GM12878 (cell line): ENCODE results near the gene PLA2G6. TPM values are rescaled to one million over a fixed set of nuclear protein-coding genes. Genes with fewer than 3 reads are reported as not detected.

ENCODE experiments used
- ATAC-seq: fragments of 200-7000 bp; cut with Tn5 transposase; 3 replicates; pipeline ENCODE4 v1.9.1; 2020; ENCODE audit warnings: mild to moderate bottlenecking, moderate library complexity
- BruUV-seq: library from RNA; stranded (reverse); fragments of 400-500 nt; replicated peaks from 2 replicates; lab custom pipeline; 2021; lab: Mats Ljungman, UMichigan
- CTCF ChIA-PET: fragments of 300-600 bp; sonication (Branson Sonifier 250); formaldehyde crosslinking; extraction: SDS; loops from one replicate; lab custom pipeline; 2021; ENCODE audit warnings: inconsistent platforms; lab: Yijun Ruan, JAX
- POLR2A ChIA-PET: fragments of 350-600 bp; formaldehyde crosslinking; extraction: SDS; loops from one replicate; lab custom pipeline; 2021; ENCODE audit warnings: inconsistent platforms; lab: Charles Lee
- RAD21 ChIA-PET: fragments of 300-600 bp; sonication (Branson Sonifier 250); formaldehyde crosslinking; loops from one replicate; lab custom pipeline; 2023; ENCODE audit warnings: antibody characterized with exemption; ENCODE audit not compliant: unreplicated experiment; lab: Charles Lee
- SMC1A ChIA-PET: fragments of 300-600 bp; sonication (Branson Sonifier 250); formaldehyde crosslinking; loops from one replicate; lab custom pipeline; 2023; ENCODE audit not compliant: unreplicated experiment, uncharacterized antibody; lab: Charles Lee
- DNase-seq: peaks from one replicate; pipeline ENCODE4 v3.0.0-alpha.2; 2011; ENCODE audit warnings: low read depth, low spot score
- FAIRE-seq: peaks from 3 replicates; lab custom pipeline; 2011; peaks lifted over from hg19 to GRCh38; lab: Jason Lieb, UNC
- H2AFZ ChIP-seq: 2 replicates; pipeline ENCODE4 v1.6.0; 2011; ENCODE audit warnings: low read depth, low read length, control low read depth; ENCODE audit not compliant: control insufficient read depth
- H3K27ac ChIP-seq: 2 replicates; pipeline ENCODE4 v1.5.1; 2011; ENCODE audit warnings: control low read depth; ENCODE audit not compliant: control insufficient read depth, insufficient read depth
- H3K27me3 ChIP-seq, 2 experiments: replicated peaks in 1 of 2; 2 replicates each; pipeline versions ENCODE4 v1.6.0 to v1.6.1; 2011; ENCODE audit warnings: low read length in 1 of 2; ENCODE audit not compliant: control insufficient read depth in 2 of 2, insufficient read depth in 2 of 2
- H3K36me3 ChIP-seq, 2 experiments: 2 replicates each; pipeline ENCODE4 v1.5.1; 2011; ENCODE audit warnings: low read length in 1 of 2; ENCODE audit not compliant: control insufficient read depth in 2 of 2, insufficient read depth in 2 of 2
- H3K4me1 ChIP-seq: 2 replicates; pipeline ENCODE4 v1.6.1; 2011; ENCODE audit warnings: mild to moderate bottlenecking, low read length, moderate library complexity, mixed read lengths; ENCODE audit not compliant: control insufficient read depth, insufficient read depth
- H3K4me2 ChIP-seq: 2 replicates; pipeline ENCODE4 v1.6.0; 2011; ENCODE audit warnings: control low read depth; ENCODE audit not compliant: control insufficient read depth, insufficient read depth
- H3K4me3 ChIP-seq: fragments of 200-600 bp; sonication (generic); 2 replicates; pipeline ENCODE4 v1.5.1; 2016
- H3K79me2 ChIP-seq: 2 replicates; pipeline ENCODE4 v1.6.0; 2011; ENCODE audit warnings: low read length; ENCODE audit not compliant: control insufficient read depth, insufficient read depth
- H3K9ac ChIP-seq: 2 replicates; pipeline ENCODE4 v1.8.0; 2011; ENCODE audit warnings: low read length, control low read depth, mixed read lengths; ENCODE audit not compliant: control insufficient read depth, insufficient read depth
- H3K9me3 ChIP-seq: replicated peaks from 3 replicates; pipeline ENCODE4 v1.5.1; 2011; ENCODE audit warnings: mild to moderate bottlenecking, low read length; ENCODE audit not compliant: control insufficient read depth, insufficient read depth
- H4K20me1 ChIP-seq: 2 replicates; pipeline ENCODE4 v1.6.0; 2011; ENCODE audit not compliant: control insufficient read depth, insufficient read depth
- CHD2 ChIP-seq: IDR thresholded peaks from 2 replicates; pipeline ENCODE4 v1.6.1; 2011; ENCODE audit warnings: low read depth, low read length, improper control_type of control experiment, borderline replicate concordance
- NBN ChIP-seq: fragments of 450-650 bp; IDR thresholded peaks from 2 replicates; pipeline ENCODE4 v1.6.1; 2016
- RUNX3 ChIP-seq: IDR thresholded peaks from 2 replicates; pipeline ENCODE4 v1.6.1; 2012; ENCODE audit warnings: low read length, inconsistent platforms
- STAT1 ChIP-seq: fragments of 450-650 bp; conservative IDR thresholded peaks from 2 replicates; pipeline ENCODE4 v1.6.1; 2014; ENCODE audit warnings: antibody characterized with exemption, mild to moderate bottlenecking
- WGBS: methylation state at CpG from one replicate; pipeline ENCODE4 v1.1.6; 2016; ENCODE audit warnings: low lambda C conversion rate; ENCODE audit not compliant: insufficient replicate concordance, insufficient coverage; ENCODE audit errors: missing lambda C conversion rate; 5-methylcytosine and 5-hydroxymethylcytosine counted together
- in situ Hi-C: fragments of 300-500 bp; cut with MboI; formaldehyde crosslinking; loops from 9 replicates; pipeline ENCODE4 v1.14.3; 2018; ENCODE audit warnings: mixed read lengths
- intact Hi-C: fragments of 100-400 bp; cut with micrococcal nuclease; formaldehyde crosslinking; loops from one replicate; pipeline ENCODE4 v1.14.2; 2022; ENCODE audit not compliant: unreplicated experiment
- polyA plus RNA-seq, 11 experiments: library from polyadenylated mRNA; depleted of rRNA in 4 of 11; unstranded in 6 of 11; stranded (reverse) in 5 of 11; fragments of >200 nt; fragmentation: Nextera tagmentation in 4 of 11; fragmentation: Illumina TruSeq in 1 of 11; extraction: Ambion mirVana in 4 of 11; extraction: Trizol in 1 of 11; gene quantifications; 1 replicate in 1 of 11; 2 replicates in 10 of 11; pipeline versions ENCODE4 v1.2.1 to v1.2.3, GENCODE V29; 2011 to 2016; ENCODE audit warnings: inconsistent platforms in 2 of 11, missing spikeins in 2 of 11, low read depth in 1 of 11
- total RNA-seq, 4 experiments: library from RNA; depleted of rRNA in 3 of 4; stranded (reverse); fragments of >200 nt in 3 of 4; fragmentation: Illumina TruSeq in 1 of 4; extraction: Trizol in 1 of 4; gene quantifications; 2 replicates each; pipeline versions ENCODE4 v1.2.1 to v1.2.3, GENCODE V29; 2013 to 2021
- TF ChIP-seq, protein P1 (sequence below): IDR thresholded peaks from 2 replicates; pipeline ENCODE4 v1.6.1; 2012; ENCODE audit warnings: improper control_type of control experiment, low read depth, low read length; ENCODE audit not compliant: insufficient replicate concordance

Gene PLA2G6
- total and polyA plus RNA-seq, 10 of the 15 experiments (the other 5 are each of a cell fraction or from before 2014, with no cell fraction given): 0.15 to 42.2 (median 15.8) TPM

DNA sequence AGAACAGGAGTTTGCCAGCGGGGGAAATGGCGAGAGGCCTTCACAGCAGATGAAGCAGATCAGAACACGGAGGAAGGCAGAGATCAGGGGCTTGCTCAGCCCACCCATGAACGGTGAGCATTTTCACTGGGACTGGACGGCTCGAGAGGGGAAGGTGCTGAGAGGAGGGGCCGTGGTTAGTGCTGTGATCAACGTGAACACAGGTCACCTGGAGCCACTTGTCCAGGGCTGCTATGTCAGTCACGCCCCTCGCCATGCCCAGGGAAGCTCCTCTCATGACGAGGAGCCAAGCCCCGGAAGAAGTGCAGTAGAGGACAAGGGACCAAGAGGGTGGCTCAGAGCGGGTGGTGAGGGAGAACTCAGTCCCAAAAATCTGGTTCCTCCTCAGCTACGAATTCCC is 7.0 kb downstream of the PLA2G6 start:
- FAIRE-seq: no peak
- CTCF ChIA-PET: no interaction called here

More for the DNA sequence above, 7.0 kb downstream of the PLA2G6 start:
- no peaks in the 10 kb centered on the region for H3K9me3 ChIP-seq
- H2AFZ ChIP-seq: no peak overlapping the region
- no peak overlapping the region for H3K4me2 ChIP-seq
- DNase-seq (no peak), ATAC-seq (no peak)
- SMC1A ChIA-PET: no interaction called here
- no peak overlapping the region for H3K9ac ChIP-seq
- no peaks in the 10 kb centered on the region for H4K20me1 ChIP-seq
- H3K4me1 ChIP-seq: peaks cover 39% of the 10 kb centered on the region
- BruUV-seq: no TSS peak
- intact Hi-C loops: loop anchor here (5.0 kb wide), 1 partner anchor 38 kb away; no protein-coding TSS in a partner anchor
- RAD21 ChIA-PET: no interaction called here
- TF ChIP-seq NBN: no peak
- TF ChIP-seq, protein P1, sequence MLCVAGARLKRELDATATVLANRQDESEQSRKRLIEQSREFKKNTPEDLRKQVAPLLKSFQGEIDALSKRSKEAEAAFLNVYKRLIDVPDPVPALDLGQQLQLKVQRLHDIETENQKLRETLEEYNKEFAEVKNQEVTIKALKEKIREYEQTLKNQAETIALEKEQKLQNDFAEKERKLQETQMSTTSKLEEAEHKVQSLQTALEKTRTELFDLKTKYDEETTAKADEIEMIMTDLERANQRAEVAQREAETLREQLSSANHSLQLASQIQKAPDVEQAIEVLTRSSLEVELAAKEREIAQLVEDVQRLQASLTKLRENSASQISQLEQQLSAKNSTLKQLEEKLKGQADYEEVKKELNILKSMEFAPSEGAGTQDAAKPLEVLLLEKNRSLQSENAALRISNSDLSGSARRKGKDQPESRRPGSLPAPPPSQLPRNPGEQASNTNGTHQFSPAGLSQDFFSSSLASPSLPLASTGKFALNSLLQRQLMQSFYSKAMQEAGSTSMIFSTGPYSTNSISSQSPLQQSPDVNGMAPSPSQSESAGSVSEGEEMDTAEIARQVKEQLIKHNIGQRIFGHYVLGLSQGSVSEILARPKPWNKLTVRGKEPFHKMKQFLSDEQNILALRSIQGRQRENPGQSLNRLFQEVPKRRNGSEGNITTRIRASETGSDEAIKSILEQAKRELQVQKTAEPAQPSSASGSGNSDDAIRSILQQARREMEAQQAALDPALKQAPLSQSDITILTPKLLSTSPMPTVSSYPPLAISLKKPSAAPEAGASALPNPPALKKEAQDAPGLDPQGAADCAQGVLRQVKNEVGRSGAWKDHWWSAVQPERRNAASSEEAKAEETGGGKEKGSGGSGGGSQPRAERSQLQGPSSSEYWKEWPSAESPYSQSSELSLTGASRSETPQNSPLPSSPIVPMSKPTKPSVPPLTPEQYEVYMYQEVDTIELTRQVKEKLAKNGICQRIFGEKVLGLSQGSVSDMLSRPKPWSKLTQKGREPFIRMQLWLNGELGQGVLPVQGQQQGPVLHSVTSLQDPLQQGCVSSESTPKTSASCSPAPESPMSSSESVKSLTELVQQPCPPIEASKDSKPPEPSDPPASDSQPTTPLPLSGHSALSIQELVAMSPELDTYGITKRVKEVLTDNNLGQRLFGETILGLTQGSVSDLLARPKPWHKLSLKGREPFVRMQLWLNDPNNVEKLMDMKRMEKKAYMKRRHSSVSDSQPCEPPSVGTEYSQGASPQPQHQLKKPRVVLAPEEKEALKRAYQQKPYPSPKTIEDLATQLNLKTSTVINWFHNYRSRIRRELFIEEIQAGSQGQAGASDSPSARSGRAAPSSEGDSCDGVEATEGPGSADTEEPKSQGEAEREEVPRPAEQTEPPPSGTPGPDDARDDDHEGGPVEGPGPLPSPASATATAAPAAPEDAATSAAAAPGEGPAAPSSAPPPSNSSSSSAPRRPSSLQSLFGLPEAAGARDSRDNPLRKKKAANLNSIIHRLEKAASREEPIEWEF: no peak
- TF ChIP-seq CHD2: no peak
- TF ChIP-seq STAT1: no peak
- TF ChIP-seq RUNX3: no peak
- TF ChIP-seq, all 136 proteins: peak for 0
- WGBS: 80% methylated on average over 13 of the region's 14 CpGs
- no peak overlapping the region for H3K27ac ChIP-seq
- no peak overlapping the region for H3K4me3 ChIP-seq
- H3K79me2 ChIP-seq: peaks cover 12% of the 10 kb centered on the region
- H3K36me3 ChIP-seq: no peaks in the 10 kb centered on the region
- H3K27me3 ChIP-seq: no peaks in the 10 kb centered on the region
- in situ Hi-C loops: no loop called here
- POLR2A ChIA-PET: no interaction called here
